MM.1S (cell line): Measurements from ENCODE around the gene DPH1.

Experiments used
- CTCF ChIP-seq: fragments of 300-600 bp; sonication (generic); IDR thresholded peaks from 2 replicates; pipeline ENCODE4 v1.5.1; 2016; ENCODE audit warnings: antibody characterized with exemption, low read length, mixed read lengths
- EZH2 ChIP-seq: fragments of 300-600 bp; sonication (generic); optimal IDR thresholded peaks from 2 replicates; pipeline ENCODE3; 2017; ENCODE audit warnings: low read depth, mild to moderate bottlenecking, antibody characterized with exemption, low read length, mixed read lengths

- TF ChIP-seq CTCF (no peak), EZH2 (no peak)
Observed at GRCh38 chr17:2013994-2014317, 16.0 kb upstream of the DPH1 start.
